Embryonic facial prominence (tissue), 1 donor: ENCODE data around the gene ARHGEF26.

Source experiments
- DNase-seq: peaks from one replicate; pipeline ENCODE4 v3.0.0-alpha.2; 2016; ENCODE audit errors: extremely low spot score

The ARHGEF26 gene

DNA sequence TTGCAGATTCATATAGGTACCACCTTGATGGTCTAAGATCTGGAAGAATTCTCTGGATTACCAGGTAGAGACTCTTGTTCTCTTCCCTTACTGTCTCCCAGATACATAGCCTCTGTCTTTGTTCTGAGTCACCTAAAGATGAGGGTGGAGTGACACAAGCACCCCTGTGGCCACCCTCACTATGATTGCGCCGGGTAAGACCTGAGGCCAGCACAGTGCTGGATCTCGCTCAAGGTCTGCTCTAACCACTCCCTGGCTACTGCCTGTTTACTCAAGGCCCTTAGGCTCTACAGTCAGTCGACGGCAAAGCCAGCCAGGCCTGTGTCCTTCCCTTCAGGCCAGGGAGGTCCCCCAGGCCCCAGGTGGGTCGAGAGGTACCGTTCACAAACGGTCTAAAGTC, 88.3 kb downstream of the ARHGEF26 start:
- DNase-seq: no peak

DNA sequence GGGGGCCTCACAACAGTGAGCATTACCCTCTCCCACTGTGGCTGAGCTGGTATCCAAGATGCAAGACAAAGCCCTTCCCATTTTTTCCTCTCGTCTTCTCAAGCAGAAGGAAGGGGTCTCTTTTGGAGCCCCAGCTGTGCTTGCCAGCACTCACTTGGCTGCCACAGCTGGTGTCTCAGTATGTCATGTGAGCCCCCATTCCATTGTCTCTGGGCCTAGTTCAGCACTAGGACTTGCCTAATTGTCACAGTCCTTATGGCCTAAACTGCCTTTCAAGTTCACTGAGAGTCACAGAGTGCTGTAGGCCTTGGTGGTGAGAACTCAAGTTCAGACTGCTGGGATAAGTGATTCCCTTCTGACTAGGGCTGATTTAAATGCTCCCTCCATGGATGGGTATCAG, 89.8 kb downstream of the ARHGEF26 start:
- no peak for DNase-seq

DNA sequence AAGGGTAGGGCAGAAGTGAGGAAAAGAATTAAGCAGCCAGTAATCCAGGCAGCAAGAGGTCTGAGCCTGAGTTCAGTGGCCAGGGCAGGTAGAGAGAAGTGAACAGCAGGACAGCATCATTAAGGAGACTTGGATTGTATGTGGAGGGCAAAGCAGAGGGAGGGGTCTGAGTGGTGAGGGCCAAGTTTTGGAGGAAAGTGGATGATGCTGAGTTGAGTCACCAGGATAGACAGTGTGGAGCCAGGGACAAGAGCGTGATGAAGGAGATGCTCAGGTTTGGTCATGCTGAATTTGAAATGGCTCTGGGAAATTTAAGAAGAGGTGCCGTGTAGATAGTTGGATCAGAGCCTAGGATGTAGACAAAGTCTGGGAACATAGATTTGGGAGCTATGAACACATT, 93.1 kb downstream of the ARHGEF26 start:
- no peak for DNase-seq

DNA sequence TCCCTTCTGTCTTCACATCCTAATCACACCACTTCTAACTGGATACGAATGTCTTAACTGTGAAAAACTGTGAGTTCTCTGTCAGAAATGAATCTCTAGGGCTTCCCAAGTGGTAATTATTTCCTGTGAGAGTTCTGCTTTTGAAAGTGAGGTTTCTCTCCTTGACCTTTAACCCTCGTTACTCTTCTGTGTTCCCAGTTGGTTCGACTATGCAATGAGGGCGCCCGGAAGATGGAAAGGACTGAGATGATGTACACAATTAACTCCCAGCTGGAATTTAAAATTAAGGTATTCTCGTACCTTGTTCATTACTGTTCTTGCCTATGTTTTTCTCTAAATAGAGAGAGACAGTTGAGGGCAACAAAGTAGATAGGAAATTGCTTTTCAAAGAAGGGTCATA, 96.5 kb downstream of the ARHGEF26 start:
- no peak for DNase-seq

DNA sequence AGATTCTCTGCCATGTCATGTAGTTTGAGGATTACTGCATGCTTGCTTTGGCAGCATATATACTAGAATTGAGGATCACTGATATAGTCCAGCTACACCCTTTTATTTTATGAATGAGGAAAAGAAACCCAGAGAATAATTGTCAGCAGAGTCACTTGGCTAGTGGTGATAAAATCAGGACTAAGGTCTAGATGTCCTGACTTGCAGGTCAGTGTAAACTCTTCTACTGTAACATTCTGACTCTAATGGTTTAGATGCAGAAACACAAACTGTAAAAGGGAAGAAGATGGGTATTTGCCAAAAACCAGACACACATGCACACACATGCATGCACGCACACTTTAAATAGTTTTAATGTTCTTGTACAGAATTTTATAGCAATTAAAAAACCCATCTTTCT, 97.5 kb downstream of the ARHGEF26 start:
- no peak for DNase-seq

DNA sequence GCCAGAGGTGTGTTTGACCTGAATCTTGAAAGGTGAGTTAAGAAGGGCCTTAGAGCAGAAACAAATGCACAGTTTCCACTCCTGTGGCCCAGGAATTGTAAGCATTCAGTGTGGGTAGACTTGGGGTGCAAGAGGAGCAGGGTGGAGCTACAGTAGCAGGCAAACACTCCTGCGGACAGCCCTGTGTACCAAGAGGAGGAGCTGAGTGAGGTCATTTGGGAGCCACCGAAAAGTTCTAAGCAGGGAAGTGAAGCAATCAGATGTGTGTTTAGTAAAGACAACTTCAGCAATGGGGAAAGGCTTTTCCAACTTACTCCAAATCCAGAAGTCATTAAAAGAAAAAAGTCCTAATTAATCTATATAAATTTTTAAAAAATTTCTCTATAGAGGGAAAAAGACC, 99.3 kb downstream of the ARHGEF26 start:
- DNase-seq: no peak

DNA sequence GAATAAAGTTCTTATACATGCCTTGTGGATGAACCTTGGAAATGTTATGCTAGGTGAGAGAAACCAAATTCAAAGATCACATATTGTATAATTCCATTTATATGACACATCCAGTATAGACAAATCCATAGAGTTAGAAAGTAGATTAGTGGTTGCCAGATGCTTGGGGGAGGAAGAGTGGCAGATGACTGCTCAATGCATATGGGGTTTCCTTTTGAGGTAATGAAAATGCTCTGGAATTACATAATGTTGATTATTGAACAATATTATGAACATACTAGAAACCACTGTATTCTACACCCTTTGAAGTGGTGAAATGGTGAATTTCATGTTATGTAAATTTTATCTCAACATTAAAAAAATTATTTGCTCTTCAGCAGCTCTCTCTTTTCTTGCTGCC, 102.3 kb downstream of the ARHGEF26 start:
- no peak for DNase-seq

DNA sequence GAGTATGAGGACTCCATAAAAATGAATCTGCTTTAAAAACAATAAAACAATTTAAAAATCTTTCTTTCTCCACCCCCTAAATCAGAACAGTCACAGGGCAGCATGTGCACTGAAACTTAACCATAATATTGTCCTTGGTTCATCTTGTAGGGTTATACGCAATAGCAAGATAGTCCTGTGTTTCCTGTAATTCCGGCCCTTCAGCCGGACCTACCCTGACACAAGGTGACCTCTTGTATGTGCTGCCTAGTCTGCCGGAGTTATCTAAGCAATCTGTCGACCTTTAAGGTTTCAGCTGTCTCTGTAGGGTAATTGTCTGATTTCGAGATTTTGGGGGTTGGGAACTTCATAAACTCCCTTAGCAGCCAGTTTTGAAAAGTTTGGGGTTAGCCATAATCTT, 103.2 kb downstream of the ARHGEF26 start:
- no peak for DNase-seq

DNA sequence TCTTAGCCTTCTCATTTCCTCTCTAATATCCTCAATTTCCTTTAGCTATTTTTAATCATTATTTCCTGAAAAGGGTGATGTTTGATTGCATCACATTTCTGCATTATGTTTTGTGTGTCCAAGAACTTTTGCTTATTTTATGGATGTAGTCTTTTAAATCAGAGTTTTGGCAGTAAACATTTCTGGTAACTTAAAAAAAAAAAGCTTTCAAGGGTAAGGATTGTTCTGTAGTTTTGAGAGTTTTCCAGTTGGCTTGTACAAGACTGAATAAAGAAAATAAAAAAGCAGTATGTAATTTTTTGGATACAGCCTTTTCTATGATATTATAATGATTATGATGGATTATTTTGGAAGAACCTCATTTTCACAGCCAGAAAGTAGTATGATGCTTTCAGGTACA, 103.7 kb downstream of the ARHGEF26 start:
- no peak for DNase-seq

DNA sequence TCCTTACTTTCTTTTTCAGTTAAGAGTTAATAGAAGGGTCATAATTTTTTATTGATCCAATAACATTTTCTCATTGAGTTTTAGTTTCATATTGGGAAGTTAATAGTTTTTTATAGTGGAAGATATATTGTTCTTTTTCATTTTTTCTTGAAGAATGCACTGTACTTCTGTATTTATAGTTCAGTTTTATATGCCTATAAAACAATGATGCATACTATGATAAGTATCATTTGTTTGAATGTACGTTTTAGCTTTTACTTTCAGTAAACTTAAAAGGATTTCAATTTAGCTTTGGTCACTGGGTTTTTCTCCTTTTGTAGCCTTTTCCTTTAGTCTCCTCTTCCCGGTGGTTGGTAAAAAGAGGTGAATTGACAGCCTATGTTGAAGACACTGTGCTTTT, 104.3 kb downstream of the ARHGEF26 start:
- DNase-seq: no peak

DNA sequence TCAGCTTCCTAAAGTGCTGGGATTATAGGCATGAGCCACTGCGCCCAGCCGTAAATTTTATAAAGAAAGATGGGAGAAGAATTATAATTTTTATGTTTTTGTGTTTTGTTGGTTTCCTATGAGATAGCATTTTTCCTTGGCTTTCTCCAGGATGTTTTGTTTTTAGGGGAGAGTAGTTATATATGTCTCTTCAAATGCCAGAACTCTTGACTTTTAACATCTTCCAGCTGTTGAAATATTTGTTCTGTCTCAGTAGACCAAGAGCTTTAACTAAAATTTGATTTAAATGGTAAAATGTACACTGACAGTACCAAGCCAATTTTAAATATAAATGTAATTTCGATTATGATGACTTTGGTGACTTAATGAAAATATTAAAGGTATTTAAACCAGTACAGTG, 106.3 kb downstream of the ARHGEF26 start:
- DNase-seq: no peak

DNA sequence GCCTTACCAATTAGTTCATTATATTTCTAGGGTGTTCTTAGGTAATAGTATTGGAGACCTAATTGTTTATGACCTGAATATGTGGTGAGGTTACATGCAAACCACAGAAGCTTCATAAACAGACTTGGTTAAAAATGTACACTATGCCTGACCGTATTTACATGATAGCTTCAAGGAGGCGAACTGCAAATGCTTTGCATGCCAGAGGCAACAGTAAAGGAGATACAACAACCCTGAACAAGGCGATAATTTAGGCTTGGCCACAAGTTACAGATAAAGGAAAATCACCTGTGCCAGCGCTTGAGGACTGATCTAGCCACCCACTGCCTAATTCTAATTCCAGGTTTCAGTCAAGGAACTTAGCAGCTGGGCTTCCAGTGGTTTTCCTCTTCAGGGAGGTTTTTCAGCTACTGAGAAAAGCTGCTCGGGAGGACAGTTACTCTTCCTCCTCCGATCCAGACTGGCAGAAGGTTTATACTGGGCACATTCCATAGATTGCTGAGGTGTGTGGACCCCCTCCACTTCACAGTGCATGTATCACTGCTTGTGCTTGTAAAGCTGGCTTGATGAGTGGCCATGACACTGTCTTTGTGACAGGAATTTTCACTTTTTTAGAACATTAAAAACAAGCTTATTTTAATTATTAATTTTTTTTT, 107.5 kb downstream of the ARHGEF26 start:
- no peak for DNase-seq

DNA sequence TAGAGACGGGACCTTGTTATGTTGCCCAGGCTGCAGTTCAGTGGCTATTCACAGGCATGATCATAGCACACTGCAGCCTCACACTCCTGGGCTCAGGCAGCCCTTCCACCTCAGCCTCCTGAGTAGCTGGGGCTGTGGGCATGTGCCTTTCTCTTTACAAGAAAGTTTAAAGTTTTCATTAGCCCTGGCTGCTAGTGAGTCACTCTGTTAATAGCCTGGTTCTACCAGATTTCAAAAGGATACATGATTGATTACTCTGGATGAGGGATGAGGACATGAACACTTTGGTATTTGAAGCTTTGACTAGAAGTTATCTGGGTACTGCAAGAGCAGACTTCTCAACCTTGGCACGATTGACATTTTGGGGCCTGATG, 108.0 kb downstream of the ARHGEF26 start:
- no peak for DNase-seq

DNA sequence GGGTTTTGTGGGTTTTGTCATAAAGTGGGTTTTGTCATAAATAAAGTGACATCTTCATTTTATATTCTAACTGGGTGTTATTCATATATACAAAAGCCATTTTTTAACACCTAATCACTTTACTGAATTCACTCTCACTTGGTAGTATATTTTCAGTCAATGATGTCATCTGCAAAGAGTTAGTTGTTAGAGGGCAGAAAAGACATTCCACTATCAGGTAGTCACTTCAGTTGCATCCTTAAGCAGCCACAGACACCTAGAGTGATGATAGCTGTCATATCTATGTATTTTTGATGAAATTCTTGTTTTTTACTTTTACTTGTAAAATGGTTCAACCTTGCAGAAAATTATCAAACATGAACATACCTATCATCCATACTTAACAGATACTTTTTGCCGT, 114.1 kb downstream of the ARHGEF26 start:
- DNase-seq: no peak

DNA sequence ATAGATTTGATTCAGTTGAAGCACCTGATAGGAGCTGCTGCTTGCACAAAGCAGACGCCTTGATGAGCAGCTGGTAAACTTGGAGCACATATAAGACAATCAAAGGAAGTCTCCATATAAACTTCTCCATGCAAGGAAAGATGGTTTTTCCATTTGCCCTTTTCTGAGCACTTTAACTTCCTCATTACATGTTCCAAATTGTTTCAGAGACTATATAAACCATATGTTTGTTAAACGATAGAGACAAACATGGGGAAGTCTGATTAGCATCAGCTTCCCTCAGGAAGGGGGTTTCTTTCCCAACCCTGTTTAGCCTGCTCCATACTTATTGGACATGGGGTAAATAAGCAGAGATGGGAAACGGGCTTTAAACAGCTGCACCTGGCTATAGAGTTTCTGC, 115.1 kb downstream of the ARHGEF26 start:
- no peak for DNase-seq

DNA sequence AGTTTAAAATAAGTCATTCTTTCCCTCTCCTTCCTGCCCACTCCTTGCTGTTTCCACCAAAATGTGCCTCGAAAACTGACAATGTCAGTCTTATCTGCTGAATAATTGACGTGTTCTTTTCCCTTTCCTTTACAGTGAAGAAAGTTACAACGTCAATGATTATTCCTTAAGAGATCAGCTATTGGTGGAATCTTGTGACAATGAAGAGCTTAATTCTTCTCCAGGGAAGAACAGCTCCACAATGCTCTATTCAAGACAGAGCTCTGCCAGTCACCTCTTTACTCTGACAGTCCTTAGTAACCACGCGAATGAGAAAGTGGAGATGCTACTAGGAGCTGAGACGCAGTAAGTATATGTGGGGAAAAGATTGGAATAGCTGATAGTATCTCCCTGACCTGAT, 119.0 kb downstream of the ARHGEF26 start:
- DNase-seq: no peak

DNA sequence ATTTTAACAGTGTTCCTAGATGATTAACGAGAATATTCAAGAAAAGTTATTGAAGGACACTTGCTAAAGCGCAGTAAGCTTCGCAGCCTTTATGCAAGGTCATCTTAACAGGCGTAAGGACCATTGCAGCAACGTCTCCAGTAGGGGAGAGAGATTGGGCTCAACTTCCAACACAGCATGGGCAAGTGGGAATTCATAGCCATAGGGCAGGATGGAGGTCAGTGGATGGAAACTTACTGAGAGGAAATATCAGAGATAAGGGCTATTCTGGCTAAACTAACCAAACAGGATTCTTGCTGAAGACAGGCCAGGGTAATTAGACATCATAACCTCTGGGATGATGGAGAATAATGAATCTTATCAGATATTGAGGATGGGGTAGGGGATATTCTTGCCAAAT, 120.3 kb downstream of the ARHGEF26 start:
- no peak for DNase-seq

DNA sequence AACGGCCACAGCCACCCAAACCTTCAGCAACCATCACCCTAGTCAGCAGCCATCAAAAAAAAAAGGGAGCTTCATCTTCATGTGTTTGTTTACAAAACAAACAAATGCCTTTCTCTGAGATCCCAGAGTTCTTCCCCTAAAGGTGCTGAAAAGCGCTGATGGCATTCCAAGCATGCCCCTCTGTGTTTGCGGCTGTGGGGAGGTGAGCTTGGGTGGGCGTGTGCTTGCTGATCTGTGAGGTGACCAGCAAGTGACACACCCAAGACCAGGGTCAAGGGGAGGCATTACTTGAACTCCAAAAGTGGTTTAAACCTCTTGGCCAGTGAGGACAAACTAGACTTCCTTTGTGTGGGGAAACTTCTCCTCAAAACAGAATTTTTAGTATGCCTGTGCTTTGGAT, 121.6 kb downstream of the ARHGEF26 start:
- no peak for DNase-seq

DNA sequence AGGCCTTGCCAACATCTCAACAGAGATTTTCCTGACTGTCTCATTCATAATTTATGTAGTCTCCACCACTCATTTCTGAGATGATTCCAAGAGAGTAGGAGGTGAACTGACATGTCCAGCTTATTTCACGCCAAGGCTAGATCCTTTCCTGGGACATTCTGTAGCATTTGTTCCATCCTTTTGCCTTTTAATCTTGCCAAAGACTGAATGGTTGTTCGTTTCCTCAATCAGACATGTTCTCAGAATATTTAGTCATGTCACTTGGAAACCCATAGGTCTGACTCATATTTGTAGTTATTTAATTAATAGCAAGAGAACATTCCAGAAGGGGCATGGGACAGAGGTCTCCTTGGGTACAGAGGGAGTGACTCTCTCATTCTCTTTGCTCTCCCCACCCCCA, 122.2 kb downstream of the ARHGEF26 start:
- DNase-seq: no peak

DNA sequence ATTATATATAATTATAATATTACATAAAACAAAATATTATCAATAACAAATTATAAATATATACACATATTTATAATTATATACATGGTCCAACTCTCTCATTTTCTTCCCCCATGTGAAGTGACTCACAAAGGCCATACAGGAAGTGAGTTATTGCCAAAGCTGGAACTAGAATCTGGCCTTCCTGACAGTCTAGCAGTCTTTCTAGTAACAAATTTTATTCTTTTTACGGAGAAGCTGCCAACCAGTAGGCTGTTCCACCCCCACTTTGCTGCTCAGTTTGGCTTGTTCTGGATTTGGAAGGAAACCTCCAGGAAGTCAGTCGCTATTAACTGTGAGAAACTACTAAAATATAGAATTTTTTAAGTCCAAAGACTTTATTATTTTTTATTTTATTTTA, 123.5 kb downstream of the ARHGEF26 start:
- DNase-seq: no peak

DNA sequence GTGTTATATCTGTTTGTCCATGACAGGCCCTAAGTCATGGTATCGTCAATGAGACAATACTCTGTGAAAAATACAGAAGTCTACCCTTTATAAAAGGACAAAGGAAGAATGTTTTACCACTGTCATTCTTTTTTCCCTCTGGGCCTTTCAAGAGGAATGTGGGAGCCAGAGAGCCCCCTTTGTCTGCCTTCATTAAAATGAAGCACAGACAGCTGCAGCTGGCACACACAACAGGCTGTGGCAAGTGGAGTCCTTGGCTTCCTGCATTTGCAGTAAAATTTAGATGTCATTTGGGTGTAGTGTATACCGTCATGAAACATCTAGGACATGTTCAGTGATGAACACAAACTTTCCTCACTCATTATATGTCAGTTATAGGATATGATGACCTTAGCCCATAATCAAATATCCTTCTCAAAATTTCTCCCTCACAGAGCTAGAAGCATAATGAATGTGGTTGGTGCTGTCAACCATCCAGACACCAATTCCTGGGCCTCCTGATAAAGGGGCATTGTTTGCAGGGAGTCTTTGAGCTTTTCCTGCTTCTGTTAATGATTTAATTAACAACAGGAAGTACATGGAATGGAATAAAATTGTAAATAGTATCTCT, 126.7 kb downstream of the ARHGEF26 start:
- no peak for DNase-seq

DNA sequence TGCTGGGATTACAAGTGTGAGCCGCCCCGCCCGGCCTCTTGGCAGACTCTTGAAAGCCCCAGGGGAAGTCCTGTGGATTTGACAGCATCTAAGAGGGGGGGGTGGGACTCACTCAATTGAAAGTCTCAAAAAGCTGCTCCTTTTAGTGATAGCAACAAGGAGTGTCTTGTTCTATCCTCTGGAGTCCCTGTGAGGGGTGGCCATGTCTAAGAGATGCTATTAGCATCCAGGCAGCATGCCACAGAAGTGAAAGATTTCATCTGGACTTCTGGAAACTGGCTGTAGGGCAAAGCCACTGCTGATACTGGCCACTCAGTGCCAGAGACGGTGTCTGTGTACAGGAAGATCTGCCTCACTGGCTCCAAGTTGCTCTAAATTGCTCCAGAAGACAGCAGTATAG, 129.1 kb downstream of the ARHGEF26 start:
- no peak for DNase-seq

DNA sequence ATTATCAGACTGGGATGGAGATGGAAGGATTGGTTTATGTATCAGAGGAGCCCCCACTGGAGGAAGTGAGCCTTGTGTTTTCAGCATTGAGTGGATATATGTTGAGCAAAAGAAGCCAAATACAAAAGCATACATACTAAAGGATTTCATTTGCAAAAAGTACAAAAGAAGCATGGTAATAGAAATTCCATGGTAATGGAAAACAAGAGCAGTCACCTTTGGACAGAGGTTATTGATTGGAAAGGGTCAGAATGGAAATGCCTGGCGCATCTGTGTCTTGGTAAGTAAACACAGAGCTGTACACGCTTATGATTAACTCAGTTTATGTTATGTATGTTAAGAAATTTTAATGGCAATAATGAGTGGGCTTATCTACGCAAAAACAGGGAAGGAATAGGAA, 130.4 kb downstream of the ARHGEF26 start:
- no peak for DNase-seq
